Inflammatory macrophage treated with lipopolysaccharide for 1 hour (primary cell): ENCODE data around the gene OR5K3.

Experiments
- DNase-seq, 2 donors: peaks; one replicate each; pipeline ENCODE4 v3.0.0-alpha.2; 2020 to 2022

Gene OR5K3

DNA sequence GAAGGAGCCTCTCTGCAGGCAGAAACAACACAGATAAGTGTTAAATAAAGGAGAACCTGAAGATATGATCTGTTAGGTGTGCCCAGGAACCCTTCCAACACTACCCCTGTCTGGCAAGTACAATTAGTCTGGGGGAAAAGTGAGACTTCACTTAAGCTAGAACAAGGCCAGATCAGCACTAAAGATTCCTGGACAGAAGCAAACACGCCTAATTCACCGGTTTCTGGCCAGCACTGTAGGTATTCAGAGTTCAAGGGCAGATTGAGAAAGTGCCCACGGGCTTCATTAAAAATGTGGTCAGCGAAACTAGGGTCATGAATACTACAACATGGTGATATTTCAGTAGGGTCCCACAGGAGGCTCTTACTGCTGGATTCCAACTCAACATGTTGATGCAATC, 43.9 kb downstream of the OR5K3 start:
- no peak for DNase-seq

DNA sequence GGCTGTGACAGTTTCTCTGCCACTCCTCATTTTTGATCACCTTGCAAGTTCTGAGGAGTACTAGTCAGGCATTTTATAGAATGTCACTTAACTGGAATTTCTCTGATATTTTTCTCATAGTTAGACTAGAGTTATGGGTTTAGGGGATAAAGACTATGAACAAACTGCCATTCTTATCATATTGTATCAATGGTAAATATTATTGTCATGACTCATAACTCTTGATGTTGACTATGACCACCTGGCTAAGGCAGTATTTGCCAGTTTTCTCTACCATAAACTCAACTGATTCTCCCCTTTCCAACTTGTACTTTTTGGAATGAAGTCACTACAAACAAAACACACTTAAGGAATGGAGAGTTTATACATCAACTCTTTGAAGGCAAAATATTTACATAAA, 49.8 kb downstream of the OR5K3 start:
- no peak for DNase-seq
